H9 (cell line): ENCODE results near the gene AKR1E2. TPM values are rescaled to one million over a fixed set of nuclear protein-coding genes. Genes with fewer than 3 reads are reported as not detected.
A peak's percentile ranks its signal among the peaks of the same experiment; 100 is the strongest.
"Not testable (repeated sequence)": the region's sequence is repeated elsewhere in the genome, so short reads cannot be mapped to it uniquely, and the experiment has no call there.

Source experiments
- DNase-seq: peaks from one replicate; pipeline ENCODE4 v3.0.0-alpha.2; 2017
- H2AFZ ChIP-seq: one replicate; pipeline ENCODE4 v1.6.1; 2013; ENCODE audit warnings: mild to moderate bottlenecking, low read length, control low read depth, moderate library complexity
- H2AK5ac ChIP-seq: 2 replicates; pipeline ENCODE4 v1.6.1; 2013; ENCODE audit warnings: low read length, control low read depth, mixed read lengths; ENCODE audit not compliant: insufficient read length
- H2BK120ac ChIP-seq: one replicate; pipeline ENCODE4 v1.6.1; 2013; ENCODE audit warnings: low read depth, mild to moderate bottlenecking, low read length, control low read depth, inconsistent platforms; ENCODE audit not compliant: poor library complexity, severe bottlenecking
- H2BK12ac ChIP-seq: 2 replicates; pipeline ENCODE4 v1.6.1; 2013; ENCODE audit warnings: low read length, control low read depth, mixed read lengths, low read depth; ENCODE audit not compliant: insufficient read length
- H2BK15ac ChIP-seq: 2 replicates; pipeline ENCODE4 v1.6.1; 2013; ENCODE audit warnings: low read depth, low read length, control low read depth
- H2BK20ac ChIP-seq: one replicate; pipeline ENCODE4 v1.6.1; 2013; ENCODE audit warnings: low read depth, mild to moderate bottlenecking, low read length, control low read depth, inconsistent platforms; ENCODE audit not compliant: poor library complexity, severe bottlenecking
- H2BK5ac ChIP-seq: 2 replicates; pipeline ENCODE4 v1.6.1; 2013; ENCODE audit warnings: low read length, control low read depth, mixed read lengths; ENCODE audit not compliant: insufficient read length
- H3K14ac ChIP-seq: 2 replicates; pipeline ENCODE4 v1.6.1; 2013; ENCODE audit warnings: low read length, control low read depth; ENCODE audit not compliant: insufficient read depth
- H3K18ac ChIP-seq: 2 replicates; pipeline ENCODE4 v1.6.1; 2013; ENCODE audit warnings: low read depth, mild to moderate bottlenecking, mixed read lengths, low read length, control low read depth; ENCODE audit not compliant: insufficient read length
- H3K23ac ChIP-seq: 2 replicates; pipeline ENCODE4 v1.6.1; 2013; ENCODE audit warnings: low read length, control low read depth, mixed read lengths, low read depth; ENCODE audit not compliant: insufficient read length
- H3K23me2 ChIP-seq: 2 replicates; pipeline ENCODE4 v1.6.1; 2013; ENCODE audit warnings: low read depth, mild to moderate bottlenecking, mixed read lengths, low read length, control low read depth; ENCODE audit not compliant: insufficient read length, poor library complexity, severe bottlenecking
- H3K27ac ChIP-seq: 2 replicates; pipeline ENCODE4 v1.5.1; 2013; ENCODE audit warnings: low read length, control low read depth, mixed read lengths, low read depth; ENCODE audit not compliant: insufficient read length
- H3K27me3 ChIP-seq: 2 replicates; pipeline ENCODE4 v1.6.1; 2013; ENCODE audit warnings: low read length, control low read depth, inconsistent platforms; ENCODE audit not compliant: insufficient read depth
- H3K4ac ChIP-seq: 2 replicates; pipeline ENCODE4 v1.6.1; 2013; ENCODE audit warnings: low read depth, mild to moderate bottlenecking, control low read depth, inconsistent platforms, low read length, moderate library complexity
- H3K4me1 ChIP-seq: 2 replicates; pipeline ENCODE4 v1.6.1; 2013; ENCODE audit warnings: low read length, control low read depth, inconsistent platforms; ENCODE audit not compliant: insufficient read depth
- H3K4me2 ChIP-seq: 2 replicates; pipeline ENCODE4 v1.6.1; 2013; ENCODE audit warnings: low read length, control low read depth, mixed read lengths; ENCODE audit not compliant: insufficient read length, insufficient read depth
- H3K56ac ChIP-seq: 2 replicates; pipeline ENCODE4 v1.6.1; 2013; ENCODE audit warnings: low read depth, mild to moderate bottlenecking, mixed read lengths, low read length, control low read depth; ENCODE audit not compliant: insufficient read length
- H3K79me1 ChIP-seq: 2 replicates; pipeline ENCODE4 v1.6.1; 2013; ENCODE audit warnings: low read depth, mild to moderate bottlenecking, moderate library complexity, low read length, control low read depth, inconsistent platforms; ENCODE audit not compliant: insufficient read depth, poor library complexity, severe bottlenecking
- H3K79me2 ChIP-seq: 2 replicates; pipeline ENCODE4 v1.6.1; 2013; ENCODE audit warnings: low read length, control low read depth, inconsistent platforms; ENCODE audit not compliant: insufficient read depth
- H3K9ac ChIP-seq: 2 replicates; pipeline ENCODE4 v1.6.1; 2013; ENCODE audit warnings: low read length, control low read depth, mixed read lengths; ENCODE audit not compliant: insufficient read length; ENCODE audit errors: extremely low read depth
- H3K9me3 ChIP-seq: one replicate; pipeline ENCODE4 v1.6.1; 2013; ENCODE audit warnings: low read depth, low read length, inconsistent platforms; ENCODE audit not compliant: control insufficient read depth
- H3T11ph ChIP-seq: one replicate; pipeline ENCODE4 v1.6.1; 2013; ENCODE audit warnings: mild to moderate bottlenecking, low read length, control low read depth, inconsistent platforms
- H4K20me1 ChIP-seq: one replicate; pipeline ENCODE4 v1.6.1; 2013; ENCODE audit not compliant: control insufficient read depth, insufficient read length, insufficient read depth
- H4K5ac ChIP-seq: 2 replicates; pipeline ENCODE4 v1.6.1; 2013; ENCODE audit warnings: low read depth, mild to moderate bottlenecking, mixed read lengths, low read length, control low read depth; ENCODE audit not compliant: insufficient read length
- H4K8ac ChIP-seq: replicated peaks from 2 replicates; pipeline ENCODE4 v1.6.1; 2013; ENCODE audit warnings: low read length, control low read depth, mixed read lengths, low read depth; ENCODE audit not compliant: insufficient read length
- H4K91ac ChIP-seq: 2 replicates; pipeline ENCODE4 v1.6.1; 2013; ENCODE audit warnings: low read depth, mild to moderate bottlenecking, moderate library complexity, mixed read lengths, low read length, control low read depth; ENCODE audit not compliant: insufficient read length
- H3K27ac Mint-ChIP-seq, 3 experiments: 2 replicates in 2 of 3; 3 replicates in 1 of 3; pipeline ENCODE4 v1.8.0; 2020 to 2021; ENCODE audit warnings: mixed read lengths in 3 of 3, mild to moderate bottlenecking in 1 of 3, moderate library complexity in 1 of 3
- H3K27me3 Mint-ChIP-seq: 2 replicates; pipeline ENCODE4 v1.8.0; 2021; ENCODE audit warnings: low read depth, mild to moderate bottlenecking, moderate library complexity, mixed read lengths
- H3K36me3 Mint-ChIP-seq, 3 experiments: 2 replicates in 2 of 3; 3 replicates in 1 of 3; pipeline ENCODE4 v1.8.0; 2020 to 2021; ENCODE audit warnings: low read depth in 3 of 3, mixed read lengths in 3 of 3; ENCODE audit not compliant: insufficient read depth in 1 of 3
- H3K4me1 Mint-ChIP-seq, 2 experiments: 2 replicates each; pipeline ENCODE4 v1.8.0; 2020; ENCODE audit warnings: mixed read lengths in 2 of 2
- H3K4me3 Mint-ChIP-seq, 2 experiments: 2 replicates in 1 of 2; 3 replicates in 1 of 2; pipeline ENCODE4 v1.8.0; 2020 to 2021; ENCODE audit warnings: mild to moderate bottlenecking in 2 of 2, mixed read lengths in 2 of 2, moderate library complexity in 1 of 2
- H3K9me3 Mint-ChIP-seq, 2 experiments: 2 replicates in 1 of 2; 3 replicates in 1 of 2; pipeline ENCODE4 v1.8.0; 2020; ENCODE audit warnings: mild to moderate bottlenecking in 2 of 2, mixed read lengths in 2 of 2, moderate library complexity in 1 of 2
- CTCF ChIP-seq: fragments of 200-600 bp; sonication (generic); conservative IDR thresholded peaks from 3 replicates; pipeline ENCODE4 v1.8.0; 2021; ENCODE audit warnings: antibody characterized with exemption, mild to moderate bottlenecking
- WGBS: extraction: QIAGEN DNeasy Blood & Tissue Kit; methylation state at CpG from one replicate; pipeline ENCODE4 v1.1.7; 2013; ENCODE audit warnings: missing lambda C conversion rate, low lambda C conversion rate, mixed read lengths; ENCODE audit not compliant: insufficient read length; ENCODE audit errors: extremely low coverage; 5-methylcytosine and 5-hydroxymethylcytosine counted together
- total RNA-seq: library from RNA; stranded (reverse); gene quantifications from 2 replicates; pipeline ENCODE4 v1.2.1, GENCODE V29; 2021

AKR1E2 gene
- total RNA-seq, 1 experiment from 2014 or later: 2.2 TPM

- no CpG with 5 or more reads among the region's 11 CpGs for WGBS
- H4K20me1 ChIP-seq, H2BK12ac ChIP-seq, H3K56ac ChIP-seq, H3K9me3 ChIP-seq, H3K27me3 Mint-ChIP-seq, H3K4me1 Mint-ChIP-seq, H3K9ac ChIP-seq, H3K4me2 ChIP-seq, H3K4ac ChIP-seq, H2AK5ac ChIP-seq, H3K23ac ChIP-seq, H3K36me3 Mint-ChIP-seq, H3K18ac ChIP-seq, H2BK15ac ChIP-seq, H2BK5ac ChIP-seq, DNase-seq, H3K27me3 ChIP-seq, H4K5ac ChIP-seq, H2AFZ ChIP-seq, H3K27ac ChIP-seq, H3K4me1 ChIP-seq, H2BK20ac ChIP-seq, H2BK120ac ChIP-seq, H3K79me2 ChIP-seq, H3K27ac Mint-ChIP-seq, H4K91ac ChIP-seq, H3K4me3 Mint-ChIP-seq, H3K14ac ChIP-seq, H3T11ph ChIP-seq, H3K79me1 ChIP-seq, H3K23me2 ChIP-seq, H4K8ac ChIP-seq: not testable (repeated sequence)
- TF ChIP-seq CTCF: peak; percentile 68
- peaks cover 20 to 49% of the 10 kb centered on the region in 2 experiments for H3K9me3 Mint-ChIP-seq
Measured at GRCh38 chr10:4815646-4816180, 10.3 kb upstream of the AKR1E2 start.
